Activated naive CD4-positive, alpha-beta T cell (primary cell): ENCODE results near the gene ATAD1.
A peak's percentile ranks its signal among the peaks of the same experiment; 100 is the strongest.
"Not testable (repeated sequence)": the region's sequence is repeated elsewhere in the genome, so short reads cannot be mapped to it uniquely, and the experiment has no call there.

Source experiments
- DNase-seq, 4 experiments: peaks; one replicate each; lab custom pipeline; 2025; lab: John Stamatoyannopoulos, UW

The ATAD1 gene, protein sequence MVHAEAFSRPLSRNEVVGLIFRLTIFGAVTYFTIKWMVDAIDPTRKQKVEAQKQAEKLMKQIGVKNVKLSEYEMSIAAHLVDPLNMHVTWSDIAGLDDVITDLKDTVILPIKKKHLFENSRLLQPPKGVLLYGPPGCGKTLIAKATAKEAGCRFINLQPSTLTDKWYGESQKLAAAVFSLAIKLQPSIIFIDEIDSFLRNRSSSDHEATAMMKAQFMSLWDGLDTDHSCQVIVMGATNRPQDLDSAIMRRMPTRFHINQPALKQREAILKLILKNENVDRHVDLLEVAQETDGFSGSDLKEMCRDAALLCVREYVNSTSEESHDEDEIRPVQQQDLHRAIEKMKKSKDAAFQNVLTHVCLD

DNA sequence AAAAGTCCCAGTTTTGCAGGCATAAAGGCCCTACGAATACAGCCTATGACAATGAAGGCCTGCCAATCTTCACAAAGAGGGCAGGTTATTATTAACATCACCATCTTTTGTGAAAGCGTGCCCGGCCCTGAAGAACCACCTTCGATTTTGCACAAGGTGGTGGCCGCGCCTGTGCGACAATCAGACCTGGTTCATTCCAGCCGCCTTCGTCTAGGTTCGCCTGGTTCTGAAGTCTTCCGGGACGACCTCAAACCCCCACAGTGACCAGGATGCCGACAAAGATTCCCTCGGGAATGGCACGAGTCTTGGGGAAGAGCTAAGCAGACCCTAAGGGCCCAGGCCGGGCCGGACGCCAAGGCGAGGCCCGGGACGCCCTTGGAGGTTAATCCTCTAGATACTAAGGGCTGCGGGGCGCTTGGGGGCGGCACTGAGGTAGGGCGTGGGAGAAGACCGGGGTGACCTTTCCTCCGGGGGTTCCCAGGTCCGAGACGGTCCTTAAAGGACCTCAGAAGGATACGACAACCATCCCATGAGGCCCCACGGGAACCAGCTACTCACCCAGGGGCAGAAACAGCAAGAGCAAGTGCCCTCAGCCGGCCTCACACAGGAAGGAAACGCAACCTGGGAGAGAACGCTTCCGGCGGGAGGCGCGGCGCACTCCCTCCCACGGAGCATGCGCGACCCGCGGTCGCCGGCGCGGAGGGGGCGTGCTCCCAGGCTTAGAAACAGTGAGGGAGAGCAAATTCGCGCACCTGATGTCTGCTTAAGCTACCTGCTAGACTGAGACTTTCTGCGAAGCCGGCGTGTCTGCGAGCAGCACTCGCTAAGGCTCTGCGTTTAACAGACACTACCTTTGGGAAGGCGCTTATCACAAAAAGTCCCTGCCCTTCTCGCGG lies at the start of gene ATAD1:
Gene ATAD1, minus strand, starts transcription at position 618 of the 896 bp plus-strand sequence. CDS start 3,627 bp downstream, outside the sequence.
- peak; percentile 67 to 84 (median 72) for DNase-seq

- no peak for DNase-seq
These were observed 49.4 kb upstream of the ATAD1 start for GRCh38 chr10:87867453-87867852.

DNA sequence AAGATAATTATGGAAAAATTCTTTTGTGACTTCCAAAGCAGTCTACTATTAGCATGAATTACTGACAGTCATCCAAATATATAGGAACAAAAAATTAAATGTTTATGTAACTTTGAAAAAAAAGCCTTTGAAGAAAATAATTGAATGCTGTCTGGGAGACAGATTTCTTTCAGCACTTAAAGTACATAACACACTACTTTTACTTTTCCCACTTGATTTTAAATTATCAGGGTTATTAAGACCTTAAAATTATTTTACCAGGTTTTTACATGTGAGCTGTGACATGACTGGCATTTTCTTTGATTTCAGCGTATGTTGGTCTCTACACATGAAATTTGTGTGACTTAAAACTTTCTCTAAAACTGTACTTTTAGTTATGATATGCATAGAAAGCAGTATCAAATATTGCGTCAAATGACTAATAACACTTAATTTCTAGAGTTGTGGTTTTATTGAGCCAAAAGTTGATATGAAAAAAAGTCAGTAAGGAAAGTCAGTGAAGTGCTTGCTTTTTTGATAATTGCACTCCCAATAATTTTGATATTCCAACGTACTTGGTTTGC lies 48.5 kb upstream of the ATAD1 start:
- DNase-seq = no peak

DNA sequence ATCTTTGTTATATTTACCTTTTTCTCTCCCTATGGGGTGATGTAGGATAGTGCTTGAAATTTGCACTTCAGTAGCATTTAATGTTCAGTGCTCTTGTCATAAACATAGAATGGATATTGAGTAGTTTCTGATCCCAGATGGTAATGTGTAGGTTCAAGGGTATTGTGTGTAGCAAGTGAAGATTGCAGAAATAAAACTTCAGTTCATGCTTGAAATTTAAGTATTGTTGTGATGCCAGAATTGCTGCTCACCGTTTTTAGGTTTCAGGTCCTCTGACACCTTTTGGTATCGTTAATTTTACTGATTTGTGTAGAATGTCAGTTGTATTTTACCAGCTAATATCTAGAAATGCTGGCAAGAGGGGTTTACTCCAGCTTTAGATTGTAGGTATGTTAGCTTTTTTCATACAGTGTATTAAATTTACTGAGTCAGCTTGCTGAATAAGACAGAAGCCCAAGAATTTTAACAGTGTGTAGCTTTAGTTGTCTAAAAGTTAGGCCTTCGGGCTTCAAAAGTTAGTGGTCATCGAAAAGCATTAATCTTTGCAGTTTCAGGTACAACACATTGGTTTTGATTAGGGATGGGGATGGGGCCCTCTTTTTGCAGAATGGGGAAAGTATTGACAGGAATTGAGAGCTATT lies 47.3 kb upstream of the ATAD1 start:
- no peak for DNase-seq

- DNase-seq = no peak
These were observed 46.6 kb upstream of the ATAD1 start for GRCh38 chr10:87864496-87865059.

GRCh38 chr10:87863951-87864495 lies 46.0 kb upstream of the ATAD1 start:
- not testable (repeated sequence) for DNase-seq

DNA sequence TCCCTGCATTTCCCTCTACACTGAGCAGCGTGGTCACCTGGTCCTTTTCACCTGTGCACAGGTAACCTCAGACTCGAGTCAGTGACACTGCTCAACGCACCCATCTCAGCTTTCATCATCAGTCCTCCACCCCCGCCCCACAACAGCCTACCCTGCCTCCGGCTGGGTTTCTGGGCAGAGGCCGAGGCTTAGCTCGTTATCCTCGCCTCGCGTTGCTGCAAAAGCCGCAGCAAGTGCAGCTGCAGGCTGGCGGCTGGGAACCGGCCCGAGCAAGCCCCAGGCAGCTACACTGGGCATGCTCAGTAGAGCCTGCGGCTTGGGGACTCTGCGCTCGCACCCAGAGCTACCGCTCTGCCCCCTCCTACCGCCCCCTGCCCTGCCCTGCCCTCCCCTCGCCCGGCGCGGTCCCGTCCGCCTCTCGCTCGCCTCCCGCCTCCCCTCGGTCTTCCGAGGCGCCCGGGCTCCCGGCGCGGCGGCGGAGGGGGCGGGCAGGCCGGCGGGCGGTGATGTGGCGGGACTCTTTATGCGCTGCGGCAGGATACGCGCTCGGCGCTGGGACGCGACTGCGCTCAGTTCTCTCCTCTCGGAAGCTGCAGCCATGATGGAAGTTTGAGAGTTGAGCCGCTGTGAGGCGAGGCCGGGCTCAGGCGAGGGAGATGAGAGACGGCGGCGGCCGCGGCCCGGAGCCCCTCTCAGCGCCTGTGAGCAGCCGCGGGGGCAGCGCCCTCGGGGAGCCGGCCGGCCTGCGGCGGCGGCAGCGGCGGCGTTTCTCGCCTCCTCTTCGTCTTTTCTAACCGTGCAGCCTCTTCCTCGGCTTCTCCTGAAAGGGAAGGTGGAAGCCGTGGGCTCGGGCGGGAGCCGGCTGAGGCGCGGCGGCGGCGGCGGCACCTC lies 45.3 kb upstream of the ATAD1 start, which contains the start of the genes KLLN and PTEN:
Gene KLLN, minus strand, starts transcription at position 481 of the 891 bp plus-strand sequence. CDS start 1,046 bp downstream, outside the sequence.
Gene PTEN, plus strand, starts transcription at position 573 of the 891 bp plus-strand sequence. CDS start 845 bp downstream, outside the sequence.
- DNase-seq = peak; percentile 37 to 73 (median 70)

- peak; percentile 45 to 77 (median 68) for DNase-seq
These were observed 44.6 kb upstream of the ATAD1 start for GRCh38 chr10:87862679-87863052.

GRCh38 chr10:87861953-87862678 lies 44.1 kb upstream of the ATAD1 start:
- peak; percentile 75 to 91 (median 88) for DNase-seq

DNA sequence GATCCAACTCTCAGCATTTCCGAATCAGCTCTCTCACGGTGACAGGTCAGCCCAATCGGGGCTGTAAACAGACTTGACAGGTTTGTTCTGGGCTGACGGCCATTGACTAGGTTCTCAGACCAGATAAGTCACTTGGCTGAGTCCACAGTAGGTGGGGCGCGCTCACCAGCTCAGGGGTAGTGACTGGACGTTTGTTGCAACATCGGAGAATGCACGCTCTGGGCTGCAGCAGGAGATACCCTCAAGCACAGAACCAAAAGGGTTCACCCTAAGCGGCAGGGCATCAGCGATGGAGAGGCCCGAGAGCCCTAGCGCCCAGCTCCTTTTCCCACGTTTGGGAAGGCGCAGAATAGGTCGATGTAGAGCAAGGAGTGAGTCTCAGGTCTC lies 43.5 kb upstream of the ATAD1 start:
- peak in 2 of 4 experiments; percentile 35 to 41 for DNase-seq

- DNase-seq = no peak
These were observed 42.9 kb upstream of the ATAD1 start for GRCh38 chr10:87860816-87861403.

GRCh38 chr10:87860156-87860795 lies 42.2 kb upstream of the ATAD1 start:
- DNase-seq = no peak

DNA sequence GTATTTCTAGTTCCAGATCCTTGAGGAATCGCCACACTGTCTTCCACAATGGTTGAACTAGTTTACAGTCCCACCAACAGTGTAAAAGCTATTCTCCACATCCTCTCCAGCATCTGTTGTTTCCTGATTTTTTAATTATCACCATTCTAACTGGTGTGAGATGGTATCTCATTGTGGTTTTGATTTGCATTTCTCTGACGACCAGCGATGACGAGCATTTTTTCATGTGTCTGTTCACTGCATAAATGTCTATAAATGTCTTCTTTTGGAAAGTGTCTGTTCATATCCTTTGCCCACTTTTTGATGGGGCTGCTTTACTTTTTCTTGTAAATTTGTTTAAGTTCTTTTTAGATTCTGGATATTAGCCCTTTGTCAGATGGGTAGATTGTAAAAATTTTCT lies 37.6 kb upstream of the ATAD1 start:
- not testable (repeated sequence) for DNase-seq

DNA sequence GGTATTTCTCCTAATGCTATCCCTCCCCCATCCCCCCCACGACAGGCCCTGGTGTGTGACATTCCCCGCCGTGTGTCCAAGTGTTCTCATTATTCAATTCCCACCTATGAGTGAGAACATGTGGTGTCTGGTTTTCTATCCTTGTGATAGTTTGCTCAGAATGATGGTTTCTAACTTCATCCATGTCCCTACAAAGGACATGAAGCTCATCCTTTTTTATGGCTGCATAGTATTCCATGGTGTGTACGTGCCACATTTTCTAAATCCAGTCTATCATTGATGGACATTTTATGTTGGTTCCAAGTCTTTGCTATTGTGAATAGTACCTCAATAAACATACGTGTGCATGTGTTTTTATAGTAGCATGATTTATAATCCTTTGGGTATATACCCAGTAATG lies 37.2 kb upstream of the ATAD1 start:
- DNase-seq = not testable (repeated sequence)

GRCh38 chr10:87852089-87852488 lies 34.1 kb upstream of the ATAD1 start:
- DNase-seq = no peak

- DNase-seq = peak in 1 of 4 experiments; percentile 41
These were observed 32.7 kb upstream of the ATAD1 start for GRCh38 chr10:87850742-87851205.

DNA sequence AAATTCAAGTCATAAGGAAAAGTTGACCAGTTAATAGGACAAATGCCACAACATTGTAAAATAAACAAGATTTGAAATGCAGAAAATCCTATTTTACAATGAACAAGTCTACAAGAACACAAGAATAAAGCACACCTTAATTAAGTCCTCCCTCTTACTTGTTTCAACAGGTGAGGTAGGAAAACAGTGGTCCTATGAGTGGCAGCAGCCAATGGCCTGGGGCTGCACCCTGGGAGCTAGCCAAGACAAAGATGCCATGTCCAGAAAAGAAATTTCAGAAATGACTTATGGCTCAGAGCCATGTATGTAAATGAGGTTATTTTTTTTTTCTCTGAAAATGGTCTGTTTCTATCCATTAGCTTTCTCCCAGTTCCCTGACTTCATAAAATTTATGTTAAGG lies 31.0 kb upstream of the ATAD1 start:
- DNase-seq = no peak

GRCh38 chr10:87847550-87847949 lies 29.5 kb upstream of the ATAD1 start:
- no peak for DNase-seq
